K562 (cell line): ENCODE results near the gene THAP8. TPM values are rescaled to one million over a fixed set of nuclear protein-coding genes. Genes with fewer than 3 reads are reported as not detected.

Experiments
- CLOCK ChIP-seq: fragments of 250-450 bp; sonication (Bioruptor Pico); IDR thresholded peaks from 2 replicates; pipeline ENCODE4 v1.4.0; 2020; ENCODE audit warnings: mild to moderate bottlenecking, moderate library complexity, borderline replicate concordance
- CUX1 ChIP-seq: fragments of 200-800 bp; sonication (Bioruptor generic); IDR thresholded peaks from 2 replicates; pipeline ENCODE4 v1.6.1; 2016; ENCODE audit warnings: missing genetic modification characterization, missing compliant biosample characterization
- ETV1 ChIP-seq: fragments of 450-650 bp; conservative IDR thresholded peaks from 2 replicates; pipeline ENCODE4 v1.6.1; 2016; ENCODE audit warnings: missing genetic modification characterization, control low read depth, low read depth, missing compliant biosample characterization
- FOXJ2 ChIP-seq: fragments of 200-800 bp; sonication (Bioruptor generic); IDR thresholded peaks from 2 replicates; pipeline ENCODE4 v1.6.1; 2016; ENCODE audit warnings: missing genetic modification characterization, missing compliant biosample characterization
- HDAC1 ChIP-seq, 2 experiments: fragments of 450-650 bp; IDR thresholded peaks; 2 replicates each; pipeline ENCODE4 v1.6.1; 2016 to 2017; ENCODE audit warnings: inconsistent platforms in 1 of 2, mild to moderate bottlenecking in 1 of 2, moderate library complexity in 1 of 2
- ID3 ChIP-seq, 2 experiments: fragments of 250-450 bp in 1 of 2; fragments of 450-650 bp in 1 of 2; sonication (Bioruptor Pico) in 1 of 2; IDR thresholded peaks; 2 replicates each; pipeline versions ENCODE4 v1.6.1 to v1.8.0; 2016 to 2021; ENCODE audit warnings: mild to moderate bottlenecking in 2 of 2, moderate library complexity in 2 of 2, missing compliant biosample characterization in 1 of 2, missing genetic modification characterization in 1 of 2
- L3MBTL2 ChIP-seq: fragments of 450-650 bp; IDR thresholded peaks from 2 replicates; pipeline ENCODE4 v1.6.1; 2016; ENCODE audit warnings: mild to moderate bottlenecking, moderate library complexity
- TCF7L2 ChIP-seq: fragments of 150-350 bp; IDR thresholded peaks from 2 replicates; pipeline ENCODE4 v1.6.1; 2016; ENCODE audit warnings: low read depth, mild to moderate bottlenecking, low read length, moderate library complexity
- TSC22D4 ChIP-seq: fragments of 450-650 bp; IDR thresholded peaks from 2 replicates; pipeline ENCODE4 v1.6.1; 2016; ENCODE audit warnings: missing genetic modification characterization, missing biosample characterization, control low read depth
- ZBTB17 ChIP-seq: fragments of 450-650 bp; formaldehyde crosslinking; IDR thresholded peaks from 2 replicates; pipeline ENCODE4 v1.4.0; 2020; ENCODE audit warnings: mild to moderate bottlenecking
- ZEB2 ChIP-seq: fragments of 450-650 bp; IDR thresholded peaks from 2 replicates; pipeline ENCODE4 v1.6.1; 2016
- ZNF212 ChIP-seq: fragments of 450-650 bp; formaldehyde crosslinking; IDR thresholded peaks from 2 replicates; pipeline ENCODE4 v1.4.0; 2020; ENCODE audit warnings: mild to moderate bottlenecking
- ZNF561 ChIP-seq: fragments of 450-650 bp; formaldehyde crosslinking; conservative IDR thresholded peaks from 2 replicates; pipeline ENCODE4 v1.4.0; 2020; ENCODE audit warnings: mild to moderate bottlenecking, moderate library complexity
- ZNF696 ChIP-seq: fragments of 250-450 bp; sonication (Bioruptor Pico); conservative IDR thresholded peaks from 2 replicates; pipeline ENCODE4 v1.4.0; 2020; ENCODE audit warnings: mild to moderate bottlenecking, moderate library complexity
- polyA plus RNA-seq, 8 experiments: library from polyadenylated mRNA; depleted of rRNA in 4 of 8; stranded (reverse) in 5 of 8; unstranded in 3 of 8; fragments of >200 nt; fragmentation: Nextera tagmentation in 2 of 8; fragmentation: Illumina TruSeq in 1 of 8; extraction: Ambion mirVana in 2 of 8; extraction: Trizol in 1 of 8; gene quantifications; 2 replicates each; pipeline versions ENCODE4 v1.2.1 to v1.2.3, GENCODE V29; 2011 to 2014; ENCODE audit warnings: inconsistent platforms in 1 of 8, missing spikeins in 1 of 8
- total RNA-seq, 7 experiments: library from RNA; depleted of rRNA in 6 of 7; stranded (reverse); fragments of >200 nt in 6 of 7; fragmentation: Illumina TruSeq in 2 of 7; extraction: Trizol in 2 of 7; gene quantifications; 2 replicates each; pipeline versions ENCODE4 v1.2.1 to v1.2.3, GENCODE V29; 2011 to 2021; ENCODE audit warnings: low replicate concordance in 1 of 7
- TF ChIP-seq, protein P1 (sequence below): sonication (generic); formaldehyde crosslinking; IDR thresholded peaks from 2 replicates; pipeline ENCODE4 v1.8.0; 2022; ENCODE audit warnings: mild to moderate bottlenecking, low read depth, missing genetic modification reagents
- TF ChIP-seq, protein P2 (sequence below): sonication (generic); formaldehyde crosslinking; IDR thresholded peaks from 2 replicates; pipeline ENCODE4 v1.8.0; 2023; ENCODE audit warnings: mild to moderate bottlenecking, missing genetic modification reagents

THAP8 gene
- total and polyA plus RNA-seq, 9 of the 15 experiments (the other 6 are each of a cell fraction or from before 2014, with no cell fraction given) = 0.11 to 2.0 (median 0.94) TPM

DNA sequence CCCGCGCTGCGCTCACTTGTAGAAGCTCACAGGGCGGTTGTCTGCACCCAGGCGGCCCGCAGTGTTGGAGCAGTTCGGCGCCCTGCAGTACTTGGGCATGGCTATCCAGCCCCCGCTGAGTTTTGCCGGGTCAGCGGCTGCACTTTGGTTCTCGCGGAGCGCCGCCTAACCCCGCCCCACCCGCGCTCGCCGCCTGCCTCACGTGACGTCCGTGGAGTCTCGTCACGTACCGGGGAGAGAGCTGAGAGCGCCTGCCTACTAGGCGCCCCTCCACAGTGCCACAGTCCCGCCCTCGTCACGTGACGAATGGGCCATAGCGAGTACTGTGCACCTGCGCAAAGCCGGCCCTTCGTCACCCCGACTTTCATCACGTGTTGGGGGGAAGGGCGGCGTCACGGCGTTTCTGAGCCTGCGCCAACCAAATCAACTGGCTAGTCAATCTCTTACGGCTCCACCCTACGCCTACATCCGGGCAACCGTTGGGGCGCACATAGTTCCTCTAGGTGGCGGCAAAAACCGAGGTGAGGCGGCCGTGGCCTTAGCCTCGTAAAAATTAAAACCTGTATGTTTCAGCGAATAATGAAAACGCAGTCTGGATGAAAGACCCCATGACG lies at the start of gene THAP8 (continued):
- TF ChIP-seq CUX1 (CRISPR knock-in tag) (no peak), CLOCK (CRISPR knock-in tag) (peak; percentile 70; the same call in 1 of the 2 replicates), HDAC1 (IDR thresholded peaks at IDR 0.05) (peak in 1 of 2 experiments; percentile 93; a peak in 2 of 4 replicates), L3MBTL2 (peak; percentile 76; the same call in 1 of the 2 replicates), ETV1 (tag) (peak; percentile 50; the same call in 1 of the 2 replicates), TSC22D4 (no peak), ZEB2 (peak; percentile 59; the same call in 1 of the 2 replicates), ZNF561 (CRISPR knock-in tag) (no peak), ZNF696 (CRISPR knock-in tag) (no peak), ZBTB17 (no peak), TCF7L2 (no peak), ZNF212 (no peak), ID3 (CRISPR knock-in tag; IDR thresholded peaks at IDR 0.05) (no peak), ID3 (tag; IDR thresholded peaks at IDR 0.05) (peak; percentile 50; the same call in 1 of the 2 replicates), FOXJ2 (peak; percentile 74)
- TF ChIP-seq, protein P1, sequence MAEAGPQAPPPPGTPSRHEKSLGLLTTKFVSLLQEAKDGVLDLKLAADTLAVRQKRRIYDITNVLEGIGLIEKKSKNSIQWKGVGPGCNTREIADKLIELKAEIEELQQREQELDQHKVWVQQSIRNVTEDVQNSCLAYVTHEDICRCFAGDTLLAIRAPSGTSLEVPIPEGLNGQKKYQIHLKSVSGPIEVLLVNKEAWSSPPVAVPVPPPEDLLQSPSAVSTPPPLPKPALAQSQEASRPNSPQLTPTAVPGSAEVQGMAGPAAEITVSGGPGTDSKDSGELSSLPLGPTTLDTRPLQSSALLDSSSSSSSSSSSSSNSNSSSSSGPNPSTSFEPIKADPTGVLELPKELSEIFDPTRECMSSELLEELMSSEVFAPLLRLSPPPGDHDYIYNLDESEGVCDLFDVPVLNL (CRISPR knock-in tag) = no peak
- TF ChIP-seq, protein P2, sequence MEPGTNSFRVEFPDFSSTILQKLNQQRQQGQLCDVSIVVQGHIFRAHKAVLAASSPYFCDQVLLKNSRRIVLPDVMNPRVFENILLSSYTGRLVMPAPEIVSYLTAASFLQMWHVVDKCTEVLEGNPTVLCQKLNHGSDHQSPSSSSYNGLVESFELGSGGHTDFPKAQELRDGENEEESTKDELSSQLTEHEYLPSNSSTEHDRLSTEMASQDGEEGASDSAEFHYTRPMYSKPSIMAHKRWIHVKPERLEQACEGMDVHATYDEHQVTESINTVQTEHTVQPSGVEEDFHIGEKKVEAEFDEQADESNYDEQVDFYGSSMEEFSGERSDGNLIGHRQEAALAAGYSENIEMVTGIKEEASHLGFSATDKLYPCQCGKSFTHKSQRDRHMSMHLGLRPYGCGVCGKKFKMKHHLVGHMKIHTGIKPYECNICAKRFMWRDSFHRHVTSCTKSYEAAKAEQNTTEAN (CRISPR knock-in tag) = no peak
